GM21576 (cell line): ENCODE data around the gene CDH22.

ENCODE experiments used
- ATAC-seq: cut with Tn5 transposase; IDR thresholded peaks from one replicate; pipeline ENCODE4 v1.9.1; 2021; ENCODE audit warnings: mild to moderate bottlenecking, moderate library complexity; ENCODE audit not compliant: unreplicated experiment

CDH22 gene

DNA sequence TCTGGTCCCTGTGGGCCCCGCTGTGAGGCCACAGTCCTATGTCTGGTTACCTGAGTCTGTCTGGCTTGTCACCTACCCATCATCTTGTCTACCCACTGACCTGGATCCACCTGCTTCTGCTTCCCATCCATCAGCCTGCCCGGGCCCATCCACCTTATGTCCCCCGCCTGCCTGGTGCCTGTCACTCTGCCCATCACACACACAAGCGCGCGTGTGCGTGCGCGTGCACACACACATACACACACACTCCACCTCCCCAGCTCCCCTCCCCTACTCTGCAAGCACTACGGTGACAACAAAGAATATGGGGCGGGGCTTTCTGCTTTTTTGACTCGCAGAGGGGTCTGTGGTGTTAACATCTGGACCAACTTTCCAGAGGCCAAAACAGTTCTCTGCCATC lies 8.0 kb downstream of the CDH22 start:
- ATAC-seq: no peak

DNA sequence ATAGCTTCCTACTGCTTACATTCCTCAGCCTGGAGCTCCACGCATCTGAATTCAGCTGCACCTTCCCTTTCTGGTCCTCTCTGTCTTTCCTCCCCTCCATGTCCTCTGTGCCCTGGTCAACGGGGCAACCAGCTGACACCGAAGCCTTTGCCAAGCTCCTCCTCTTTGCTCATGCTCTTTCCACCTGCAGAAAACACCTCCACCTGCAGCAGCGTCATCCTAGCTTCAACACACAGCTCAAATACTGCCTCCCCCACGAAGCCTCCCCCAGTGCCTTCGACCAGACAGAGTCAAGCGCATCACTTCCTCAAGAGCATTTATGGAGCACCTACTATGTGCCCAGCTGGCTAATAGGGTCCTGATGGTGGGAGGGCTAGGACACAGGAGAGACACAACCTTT lies 9.2 kb downstream of the CDH22 start:
- ATAC-seq: no peak

DNA sequence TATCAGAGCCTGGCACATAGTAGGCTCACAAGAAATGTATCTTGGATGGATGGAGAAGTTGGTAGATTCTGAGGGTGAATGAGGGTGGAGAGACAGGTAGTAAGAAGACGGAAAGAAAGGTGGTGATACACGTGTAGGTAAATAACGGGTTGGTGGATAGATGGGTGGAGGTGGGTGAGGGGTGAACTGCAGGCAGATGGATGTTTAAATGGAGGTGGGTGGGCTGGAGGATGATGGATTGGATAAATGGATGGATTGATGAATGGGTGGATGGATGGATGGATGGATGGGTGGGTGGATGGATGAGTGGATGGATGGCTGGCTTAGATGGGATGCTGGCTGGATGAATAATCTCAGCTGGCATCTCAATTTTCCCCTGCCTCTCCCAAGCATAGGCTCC lies 9.9 kb downstream of the CDH22 start:
- ATAC-seq: no peak

DNA sequence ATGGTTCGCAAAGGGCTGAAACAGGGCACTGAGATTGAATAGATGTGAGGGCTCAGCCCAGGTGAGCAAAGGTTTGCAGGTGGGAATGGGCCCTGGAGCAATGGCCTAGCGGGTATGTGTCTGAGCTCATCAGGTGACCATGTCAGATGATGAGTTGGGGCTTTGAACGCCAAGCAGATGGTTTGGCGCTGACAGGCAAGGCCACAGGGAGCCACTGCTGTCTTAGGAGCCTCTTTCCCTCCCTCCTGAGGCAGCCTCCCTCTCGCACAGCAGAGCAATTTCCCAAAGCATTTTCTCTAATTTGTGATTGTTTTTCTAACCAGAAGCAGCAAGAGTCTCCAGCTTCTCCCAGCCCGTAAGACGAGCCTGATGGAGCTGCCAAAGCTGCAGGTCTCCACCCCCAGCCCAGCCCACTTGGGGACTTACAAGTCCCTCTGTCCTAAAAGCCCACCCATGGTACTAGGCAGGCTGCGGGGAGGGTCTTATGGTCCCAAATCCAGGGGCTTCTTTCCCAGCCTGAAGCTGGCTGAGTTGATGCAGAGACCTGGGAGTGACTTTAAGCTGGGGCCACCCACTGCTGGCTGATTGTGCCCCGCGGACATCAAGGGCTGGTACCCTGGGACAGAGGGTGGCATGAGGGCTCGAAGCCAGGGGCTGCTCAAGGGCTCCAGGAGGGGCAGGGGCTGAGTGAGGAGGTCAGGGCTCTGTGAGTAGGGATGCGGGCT lies 11.6 kb downstream of the CDH22 start:
- ATAC-seq: no peak

DNA sequence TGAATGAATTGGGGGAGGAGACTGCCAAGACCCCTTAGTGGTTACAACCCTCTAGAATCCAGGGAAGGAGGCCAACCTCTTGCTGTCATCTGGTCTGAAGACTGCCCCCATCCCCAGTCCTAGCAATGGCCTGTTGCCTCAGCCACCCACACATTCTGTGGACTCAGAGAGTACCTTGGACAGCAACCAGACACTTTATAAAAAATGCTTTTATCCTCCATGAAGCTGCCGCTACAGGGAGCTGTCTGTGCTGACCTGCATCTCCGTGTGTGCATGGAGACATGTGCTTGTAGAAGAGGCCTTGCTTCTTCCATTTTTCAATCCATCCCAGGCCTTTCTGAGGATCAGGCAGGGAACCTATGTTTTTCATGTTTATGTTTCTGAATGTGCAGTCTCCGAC lies 15.2 kb downstream of the CDH22 start:
- no peak for ATAC-seq

DNA sequence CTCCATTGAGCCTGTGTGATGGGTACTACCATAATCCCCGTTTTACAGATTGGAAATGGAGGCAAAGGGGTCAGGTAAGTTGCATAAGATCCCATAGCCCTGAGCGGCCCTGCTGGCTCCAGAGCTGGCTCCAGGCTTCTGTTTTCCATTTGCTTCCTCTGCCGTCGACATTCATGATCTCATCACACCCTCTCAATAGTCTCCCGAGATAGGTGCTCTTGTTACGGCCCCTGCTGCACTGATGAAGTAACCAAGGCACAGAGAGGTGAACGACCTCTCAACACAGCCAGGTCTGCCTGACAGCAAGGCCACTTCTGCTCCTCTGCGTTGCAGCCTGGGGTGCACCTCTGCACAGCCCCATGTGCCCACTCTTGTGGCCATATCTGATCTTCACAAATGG lies 16.9 kb downstream of the CDH22 start:
- no peak for ATAC-seq

DNA sequence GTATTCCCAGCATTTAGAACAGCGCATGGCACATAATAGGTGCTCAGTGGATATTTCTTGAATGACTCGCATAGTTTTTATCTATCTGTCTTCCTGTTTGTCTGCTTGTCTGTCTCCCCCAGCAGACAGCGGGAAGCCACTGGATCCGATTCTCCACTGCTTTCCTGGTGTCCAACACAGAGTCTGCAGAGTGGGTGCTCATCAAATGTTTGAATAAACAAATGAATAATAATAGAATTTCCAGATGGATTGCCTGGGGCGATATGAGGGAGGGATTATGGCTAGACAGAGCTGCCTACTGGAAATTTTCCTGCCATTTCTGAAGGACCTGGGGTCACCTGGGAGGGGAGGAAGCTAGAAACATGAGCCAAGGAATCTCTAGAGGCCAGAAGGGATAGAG lies 18.9 kb downstream of the CDH22 start:
- ATAC-seq: no peak

DNA sequence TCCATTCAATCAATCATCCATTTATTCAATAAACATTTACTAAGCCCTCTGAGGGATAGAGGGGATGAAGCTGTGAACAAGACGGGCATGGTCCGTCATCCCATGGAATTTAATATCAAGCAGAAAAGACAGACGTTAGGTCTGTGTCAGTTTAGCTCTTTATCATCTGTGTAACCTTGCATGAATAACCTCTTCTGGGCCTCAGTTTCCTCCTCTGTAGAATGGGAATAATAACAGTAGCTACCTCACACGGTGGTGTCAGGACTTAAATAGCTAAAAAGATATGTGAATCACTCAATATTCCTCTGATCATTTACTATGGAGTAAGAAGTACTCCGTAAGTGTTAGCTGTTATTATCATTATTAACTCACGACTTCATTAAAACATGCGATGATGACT lies 21.3 kb downstream of the CDH22 start:
- no peak for ATAC-seq

DNA sequence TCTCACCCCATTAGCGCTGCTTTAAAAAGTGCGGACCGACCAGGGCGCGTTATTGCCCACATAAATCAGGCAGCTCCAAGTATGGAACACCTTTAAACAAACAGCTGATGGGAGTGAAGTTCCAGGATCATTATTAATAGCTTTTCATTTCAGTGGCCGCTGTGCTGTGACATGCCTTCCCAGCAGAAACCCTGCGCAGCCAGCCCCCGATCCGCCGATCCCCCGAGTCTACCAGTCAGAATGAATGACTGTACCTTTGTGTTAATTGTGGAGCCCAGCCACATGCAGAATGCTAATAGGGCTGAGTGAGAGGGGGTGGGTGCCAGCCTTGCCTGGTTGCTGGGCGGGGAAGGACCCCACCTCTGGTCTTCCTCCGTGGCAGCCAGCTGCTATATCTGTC lies 21.9 kb downstream of the CDH22 start:
- ATAC-seq: no peak

DNA sequence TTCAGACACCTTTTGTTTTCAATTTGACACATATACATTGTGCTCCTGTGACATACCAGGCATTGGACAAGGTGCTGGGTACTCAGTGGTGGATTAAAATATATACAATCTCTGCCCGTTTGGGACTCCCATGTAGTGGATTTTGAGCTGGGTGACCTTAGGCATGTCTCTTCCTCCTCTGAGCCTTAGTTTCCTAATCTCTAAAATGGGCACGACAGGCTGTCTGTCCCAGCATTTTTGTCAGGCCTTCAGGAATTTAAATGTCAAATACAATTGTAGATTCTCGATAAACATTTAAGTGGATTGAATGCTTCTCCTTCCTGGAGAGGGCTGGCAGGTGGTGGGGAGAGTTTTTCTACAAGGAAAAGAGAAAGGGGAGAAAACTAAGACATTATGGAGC lies 22.6 kb downstream of the CDH22 start:
- ATAC-seq: no peak

DNA sequence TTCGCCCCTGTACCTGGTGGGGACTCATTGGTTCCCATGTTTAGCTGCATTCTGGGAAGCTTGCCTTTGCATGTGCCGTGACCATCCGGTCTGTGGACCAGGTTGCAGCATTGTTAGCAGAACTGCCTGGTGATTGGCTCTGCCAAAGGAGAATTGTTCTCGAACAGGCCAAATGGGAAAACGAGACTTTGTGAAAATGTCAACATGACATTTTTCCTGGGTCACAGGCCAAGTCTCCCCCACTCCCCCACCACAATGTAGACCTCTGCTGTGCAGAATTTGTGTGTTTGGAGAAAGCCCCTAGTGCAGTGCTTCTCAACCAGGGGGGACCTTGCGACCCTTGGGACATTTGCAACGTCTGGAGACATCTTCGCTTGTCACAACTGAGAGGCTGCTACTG lies 23.2 kb downstream of the CDH22 start:
- no peak for ATAC-seq

DNA sequence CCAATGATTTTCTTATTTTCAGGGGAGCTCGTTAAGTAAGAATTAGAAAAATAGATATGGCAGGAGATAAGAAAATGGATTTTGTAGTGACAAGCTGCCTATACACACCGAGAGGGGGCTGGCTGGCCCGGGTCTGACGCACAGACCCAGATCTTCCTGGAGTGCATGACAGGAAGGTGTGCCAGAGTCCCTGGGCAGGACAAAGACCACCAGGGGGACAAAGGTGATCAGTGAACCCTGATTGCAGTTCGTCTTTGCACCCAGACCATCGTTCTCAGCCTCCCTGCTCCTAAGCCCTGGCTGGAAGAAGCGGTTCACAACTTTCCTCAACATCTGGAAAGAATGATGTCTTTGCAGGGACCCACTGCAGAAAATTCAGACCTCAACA lies 24.3 kb downstream of the CDH22 start:
- ATAC-seq: no peak

DNA sequence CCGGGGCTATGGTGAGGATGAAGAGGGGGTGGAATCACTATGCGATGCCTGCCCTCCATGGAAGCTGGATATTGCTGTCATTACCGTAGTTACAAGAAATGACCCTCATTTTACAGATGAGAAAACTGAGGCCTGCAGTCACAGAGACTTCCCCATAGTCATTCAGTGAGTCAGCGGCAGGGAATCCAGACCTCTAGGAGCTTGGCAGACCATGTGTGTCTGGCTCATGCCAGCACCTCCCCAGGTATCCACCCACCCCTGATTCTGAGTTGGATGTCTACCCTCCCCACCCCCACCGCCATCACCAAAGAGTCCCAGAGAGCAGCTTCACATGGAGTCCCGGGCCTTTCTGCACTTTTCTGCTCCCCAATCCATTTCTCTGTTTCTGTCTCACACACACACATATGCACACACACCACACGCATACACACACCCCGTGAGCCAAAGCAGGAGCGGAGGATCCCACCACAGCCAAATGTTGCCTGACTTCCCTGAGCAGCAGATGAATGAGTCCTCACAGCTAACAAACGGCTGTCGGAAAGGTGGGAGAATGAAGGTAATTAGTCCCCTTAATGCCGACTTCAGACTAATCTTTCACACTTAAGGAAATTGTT lies 24.8 kb downstream of the CDH22 start:
- no peak for ATAC-seq

DNA sequence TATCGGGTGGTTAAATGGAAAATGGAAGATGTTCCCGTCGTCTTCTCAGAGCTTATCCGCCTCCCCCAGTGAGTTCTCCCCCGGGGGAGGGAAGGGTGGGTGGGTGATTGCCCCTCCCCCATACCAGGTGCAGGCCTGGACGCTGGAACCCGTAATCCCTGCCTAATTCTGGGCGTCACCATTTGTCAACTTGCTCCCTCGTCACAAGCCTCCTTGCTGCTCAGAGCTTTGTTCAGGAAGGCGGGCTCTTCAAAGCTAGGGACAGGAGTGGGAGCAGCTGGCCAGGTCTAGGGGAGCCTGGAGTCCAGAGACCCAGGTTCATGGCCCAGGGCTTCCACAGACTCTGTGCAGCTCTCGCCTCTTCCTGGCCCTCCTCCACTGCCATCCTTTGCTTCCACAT lies 25.6 kb downstream of the CDH22 start:
- no peak for ATAC-seq

DNA sequence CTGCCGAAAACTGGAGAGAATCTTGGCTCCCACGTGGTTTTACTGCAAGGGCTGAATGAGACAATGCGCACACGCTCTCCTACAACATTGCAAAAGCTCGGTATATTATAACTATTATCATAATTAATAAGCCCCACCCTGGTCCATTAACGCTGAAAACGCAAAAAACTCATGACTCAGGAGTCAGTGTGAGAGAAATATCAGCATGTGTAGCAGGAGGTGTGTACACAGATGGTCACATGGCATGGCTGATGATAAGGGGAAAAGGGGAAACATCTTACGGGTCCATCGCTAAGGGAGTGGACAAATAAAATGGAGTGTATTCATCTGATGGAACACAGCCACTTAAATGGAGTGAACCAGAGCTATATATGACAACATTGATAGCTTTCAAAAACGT lies 29.2 kb downstream of the CDH22 start:
- no peak for ATAC-seq

DNA sequence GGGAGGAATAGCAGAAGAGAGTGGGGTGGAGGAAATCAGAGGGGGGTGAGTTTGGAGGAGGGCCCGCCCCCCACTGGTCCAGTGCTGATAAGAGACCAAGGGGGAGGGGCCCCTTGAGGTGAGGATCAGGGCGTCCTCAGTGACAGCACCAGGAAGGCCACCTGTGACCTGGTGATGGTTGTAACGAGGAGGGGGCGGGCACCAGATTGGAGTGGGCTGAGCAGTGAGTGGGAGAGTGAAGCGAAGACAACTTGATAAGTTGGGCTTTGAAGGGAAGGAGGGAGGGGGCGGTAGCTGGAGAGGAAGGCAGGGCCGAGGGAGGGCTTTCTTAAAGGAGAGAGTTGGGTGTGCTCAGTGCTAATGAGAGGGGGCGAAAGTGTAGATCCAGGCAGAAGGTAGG lies 30.7 kb downstream of the CDH22 start:
- ATAC-seq: no peak

DNA sequence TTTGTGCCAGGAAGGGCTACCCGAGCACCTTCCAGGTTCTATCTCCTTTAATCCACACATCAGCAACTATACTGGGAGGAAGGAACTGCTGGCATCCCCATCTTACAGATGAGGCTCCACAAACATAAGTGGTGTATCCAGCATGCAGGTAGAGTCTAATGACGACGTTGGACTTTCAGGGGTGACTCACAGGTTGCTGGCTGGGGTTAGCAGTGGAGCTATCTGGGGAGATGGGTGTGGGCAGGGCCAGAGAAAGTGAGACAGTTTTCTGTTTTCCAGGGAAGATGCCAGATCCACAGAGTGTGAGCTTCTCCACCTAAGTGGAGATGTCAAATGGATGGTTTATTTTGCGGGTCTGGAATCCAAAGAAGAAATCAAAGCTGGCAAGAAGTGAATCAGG lies 31.8 kb downstream of the CDH22 start:
- no peak for ATAC-seq

DNA sequence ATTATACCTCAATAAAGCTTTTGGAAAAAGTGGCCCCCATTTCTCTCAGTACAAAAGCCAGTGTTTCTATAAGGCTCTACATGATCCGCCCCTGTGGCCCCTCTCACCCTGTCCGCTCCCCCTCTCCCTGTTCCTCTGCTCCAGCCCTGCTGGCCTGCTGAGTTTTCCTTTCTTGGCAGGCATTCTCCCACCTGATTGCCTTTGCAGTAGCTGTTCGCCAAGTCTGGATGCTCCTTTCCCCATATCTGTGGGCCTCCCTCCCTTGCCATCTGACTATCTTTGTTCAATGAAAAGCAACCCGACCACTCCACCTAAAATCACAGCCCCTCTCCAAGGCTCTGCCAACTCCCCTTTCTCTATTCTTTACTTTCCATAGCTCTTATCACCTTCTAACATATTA lies 33.2 kb downstream of the CDH22 start:
- ATAC-seq: no peak

DNA sequence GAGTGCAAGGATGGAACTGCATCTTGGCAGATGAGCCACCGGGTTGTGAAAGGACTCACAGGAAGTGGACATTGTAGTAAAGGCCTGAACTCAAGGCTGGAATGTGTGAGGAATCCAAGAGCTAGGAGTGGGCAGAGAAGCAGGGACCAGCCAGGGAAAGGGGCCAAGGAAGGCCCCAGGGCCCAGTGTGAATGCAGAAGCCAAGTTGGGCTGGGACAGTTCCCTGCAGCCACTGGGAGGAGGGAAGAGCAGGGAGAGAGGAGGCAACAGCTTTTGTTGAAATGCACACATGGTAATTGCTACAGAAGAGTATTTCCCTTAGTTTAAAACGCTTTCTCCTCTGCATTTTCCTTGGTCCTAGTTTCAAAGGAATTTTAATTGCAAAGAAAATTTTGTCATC lies 34.6 kb downstream of the CDH22 start:
- no peak for ATAC-seq

DNA sequence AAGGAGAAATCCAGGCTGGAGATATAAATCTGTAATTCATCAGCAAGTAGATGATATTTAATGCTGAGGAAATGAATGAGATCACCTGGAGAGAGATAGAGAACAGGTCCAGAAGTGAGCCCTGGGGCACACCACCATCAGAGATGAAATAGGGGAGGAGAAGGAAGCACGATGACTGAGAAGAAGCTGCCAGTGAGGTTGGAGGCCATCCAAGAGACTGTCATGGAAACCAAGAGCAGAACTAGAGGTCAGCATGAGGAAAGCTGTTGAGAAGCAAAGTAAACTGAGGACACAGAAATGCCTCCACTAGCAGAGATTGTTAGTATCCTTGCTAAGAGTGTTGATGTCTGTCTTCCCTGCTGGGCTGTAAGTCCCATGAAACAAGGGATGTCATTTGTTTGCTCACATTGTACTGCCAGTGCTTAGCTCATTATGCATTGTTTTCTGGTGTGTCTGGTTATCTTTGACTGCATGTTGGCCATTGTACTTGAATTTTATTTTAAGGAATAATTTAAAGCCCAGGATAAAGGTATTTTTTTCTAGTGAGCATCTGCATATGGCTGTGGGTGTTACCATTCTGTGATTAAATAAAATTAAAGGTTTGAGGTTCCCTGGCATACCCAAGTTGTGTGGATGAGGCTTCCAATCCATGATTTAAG lies 35.8 kb downstream of the CDH22 start:
- ATAC-seq: no peak

DNA sequence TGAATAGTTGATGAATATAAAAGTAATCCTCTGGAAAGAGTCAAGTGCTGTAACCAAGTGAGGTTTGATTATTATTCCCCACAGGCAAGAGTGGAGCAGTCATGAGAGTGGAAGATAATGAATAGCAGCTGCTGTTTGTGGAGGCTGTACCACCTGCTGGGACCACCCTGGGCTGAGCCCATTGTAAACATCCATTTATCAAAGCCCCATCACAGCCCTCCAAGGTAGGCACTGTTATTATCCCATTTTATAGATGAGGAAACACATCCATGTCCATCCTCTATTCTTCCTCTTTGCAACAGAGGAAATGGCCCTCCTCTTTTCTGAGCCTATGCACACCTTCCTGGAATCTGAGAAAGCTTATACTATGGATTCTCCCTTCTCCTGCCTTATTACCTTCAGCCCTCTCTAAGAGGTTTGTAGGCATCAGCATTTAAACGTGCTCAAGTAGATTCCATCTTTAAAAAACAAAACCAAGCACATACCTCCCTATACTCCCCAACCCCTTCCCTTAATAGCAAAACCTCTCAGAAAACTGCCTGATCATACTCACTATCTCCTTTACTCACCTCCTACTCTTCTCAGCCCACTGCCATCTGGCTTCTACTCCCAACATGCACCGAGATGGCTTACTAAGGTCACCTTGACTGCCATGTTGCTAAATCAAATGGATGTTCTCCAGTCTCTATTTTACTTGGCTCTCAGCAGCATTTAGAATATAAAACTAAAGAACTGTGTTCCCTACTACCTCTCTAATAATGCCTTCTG lies 37.1 kb downstream of the CDH22 start:
- no peak for ATAC-seq

DNA sequence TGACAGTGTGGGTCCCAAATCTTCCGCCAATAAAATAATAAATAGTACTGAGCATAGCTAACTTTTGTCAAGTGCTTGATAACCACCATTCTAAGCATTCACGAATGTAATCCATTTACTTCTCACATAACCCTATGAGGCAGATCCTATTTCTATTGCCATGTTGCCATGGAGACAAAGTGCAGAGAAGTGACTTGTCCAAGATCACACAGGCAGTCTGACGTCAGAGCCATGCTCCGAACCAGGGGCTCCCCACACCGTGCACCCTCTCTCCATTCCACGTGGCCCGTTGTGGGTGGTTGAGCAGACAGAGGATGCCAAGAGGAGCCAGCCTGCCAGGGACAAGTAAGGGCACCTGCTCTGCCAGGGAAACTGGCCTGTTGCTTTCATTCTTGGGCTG lies 38.9 kb downstream of the CDH22 start:
- no peak for ATAC-seq
